Stimulated activated CD8-positive, alpha-beta memory T cell treated with anti-CD3 and anti-CD28 coated beads, Interleukin-15, amount 100 ng/mL, for 24 hours (primary cell): Measurements from ENCODE around the gene RPL34.

Experiments used
- DNase-seq: peaks from one replicate; pipeline ENCODE4 v3.0.0-alpha.2; 2020; ENCODE audit warnings: low read depth

Gene RPL34

DNA sequence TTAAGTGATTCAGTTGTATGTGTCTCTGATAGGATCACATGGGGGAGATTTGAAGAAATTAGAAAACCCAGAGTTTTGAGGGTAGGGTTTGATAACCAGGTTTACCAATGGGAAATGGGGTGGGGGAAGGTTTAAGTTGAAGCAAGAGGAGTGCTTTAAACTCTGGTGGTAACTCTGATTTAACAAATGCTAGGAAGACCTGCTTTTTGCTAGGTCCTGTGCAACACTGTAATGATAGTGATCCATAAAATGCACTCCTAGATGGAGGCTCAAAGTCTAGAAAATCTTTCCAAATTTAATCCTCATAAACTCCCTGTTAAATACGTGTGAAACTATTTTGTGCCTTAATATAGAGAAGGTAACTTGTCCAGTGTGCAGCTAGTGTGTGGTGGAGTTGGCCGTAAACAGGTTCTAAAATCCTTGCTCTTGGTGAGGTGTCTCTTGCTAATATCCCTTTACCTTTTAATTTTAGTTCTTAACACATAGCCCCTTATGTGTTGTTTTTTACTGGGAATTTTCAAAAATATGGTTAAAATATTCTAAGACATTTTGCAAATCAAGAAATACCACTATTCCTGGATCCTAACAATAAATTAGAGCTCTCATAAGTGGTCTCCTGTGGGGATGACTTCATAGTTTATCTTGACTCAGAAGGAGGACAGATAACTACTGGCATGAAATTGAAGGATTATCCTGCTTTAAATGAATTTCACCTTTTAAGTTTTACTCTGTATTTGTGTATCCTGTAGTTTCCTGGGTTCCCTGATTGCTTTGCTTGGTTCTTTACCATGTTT, 4.1 kb downstream of the RPL34 start:
- no peak for DNase-seq

DNA sequence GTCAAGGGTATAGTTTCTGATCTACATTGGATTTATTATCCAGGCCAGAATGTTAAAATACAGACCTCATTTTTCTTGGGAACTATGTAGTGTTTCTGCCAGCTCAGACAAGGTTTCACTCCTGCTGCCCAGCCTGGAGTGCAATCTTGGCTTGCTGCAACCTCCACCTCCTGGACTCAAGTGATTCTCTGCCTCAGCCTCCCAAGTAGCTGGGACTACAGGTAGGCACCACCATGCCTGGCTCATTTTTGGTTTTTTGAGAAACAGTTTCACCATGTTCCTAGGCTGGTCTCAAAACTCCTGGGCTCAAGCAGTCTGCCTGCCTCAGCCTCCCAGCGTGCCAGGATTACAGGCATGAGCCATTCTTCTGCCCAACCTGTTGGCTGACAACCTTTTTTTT, 5.7 kb downstream of the RPL34 start:
- DNase-seq, result no peak

DNA sequence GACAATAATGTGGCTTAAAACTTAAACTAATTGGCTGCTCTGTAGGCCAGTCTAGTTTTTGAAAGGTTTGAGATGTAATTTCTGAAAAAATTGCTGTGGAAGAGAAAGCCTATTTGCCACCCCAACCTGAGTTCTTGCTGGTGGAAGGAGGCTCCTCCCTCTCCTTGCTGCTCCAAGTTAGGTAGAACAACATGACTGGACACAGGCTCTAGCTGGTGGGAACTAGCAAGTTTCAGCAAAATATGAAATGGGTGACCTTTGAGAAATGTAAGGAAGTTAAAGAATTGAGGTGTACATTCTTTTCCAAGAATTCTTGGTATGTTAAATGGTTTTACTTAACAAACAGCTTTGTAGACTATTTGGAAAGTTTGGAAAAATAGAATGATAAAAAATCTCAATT, 8.0 kb downstream of the RPL34 start:
- no peak for DNase-seq

DNA sequence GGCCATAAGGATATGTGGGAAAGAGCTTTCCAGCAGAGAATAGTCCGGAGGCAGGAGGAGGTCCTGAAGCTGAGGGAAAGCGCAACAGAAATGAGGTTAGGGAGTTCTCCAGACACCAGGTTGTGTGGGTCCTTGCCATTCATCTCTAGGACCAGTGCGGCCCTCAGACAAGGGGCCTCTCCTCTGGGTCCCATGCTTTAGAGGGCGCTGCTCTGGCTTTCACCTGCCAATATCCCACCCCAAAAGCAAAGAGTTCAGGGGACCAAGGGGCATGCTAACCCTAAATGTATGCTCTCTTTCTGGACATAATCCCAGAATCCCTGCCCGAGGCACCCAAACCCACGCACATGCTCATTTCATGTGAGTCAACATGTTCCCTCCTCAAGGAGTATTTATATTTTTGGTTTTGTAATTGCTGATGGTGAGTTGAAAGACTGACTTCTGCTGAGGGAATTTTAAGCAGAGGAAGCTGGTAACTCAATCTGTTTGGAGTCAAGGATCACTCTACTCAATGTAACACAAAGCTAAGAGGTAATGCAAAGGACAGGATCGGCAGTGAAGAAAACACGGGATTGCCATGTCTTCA, 14.8 kb downstream of the RPL34 start:
- no peak for DNase-seq

DNA sequence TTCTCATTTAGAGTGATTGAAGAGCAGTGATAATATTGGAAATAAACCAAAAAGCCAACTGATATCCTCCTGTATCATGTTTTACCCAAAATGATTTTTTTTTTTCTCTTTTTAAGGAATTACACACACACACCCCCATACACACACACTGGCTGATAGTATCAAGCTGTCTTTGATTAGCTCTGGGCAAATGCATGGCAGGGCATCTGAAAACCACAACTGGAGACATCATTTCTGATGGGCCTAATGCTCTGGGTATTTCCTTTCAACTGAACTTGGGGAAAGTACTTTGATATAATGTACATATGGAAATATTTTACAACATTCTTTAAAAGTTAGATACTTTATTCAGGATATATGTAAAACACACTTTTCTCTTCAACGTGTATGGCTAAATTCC, 15.9 kb downstream of the RPL34 start:
- DNase-seq, result no peak

DNA sequence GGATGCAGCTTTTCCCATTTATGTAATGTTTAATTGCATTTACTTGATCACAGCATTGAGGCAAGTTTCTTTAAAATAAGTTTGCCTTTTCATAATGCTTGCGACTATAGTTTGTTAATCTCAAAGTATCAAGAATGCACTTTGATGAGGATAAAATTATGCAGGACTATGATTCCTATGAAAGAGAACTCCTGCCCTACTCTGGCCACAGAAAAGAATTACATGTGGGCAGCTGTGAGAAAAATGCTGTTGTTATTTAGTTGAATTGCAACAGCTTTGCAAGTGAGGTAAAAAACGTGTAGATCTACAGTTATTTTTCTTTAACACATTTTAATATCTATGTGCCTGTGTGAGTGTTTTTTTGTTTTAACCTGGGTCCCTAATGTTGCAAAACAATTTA, 17.5 kb downstream of the RPL34 start:
- no peak for DNase-seq

DNA sequence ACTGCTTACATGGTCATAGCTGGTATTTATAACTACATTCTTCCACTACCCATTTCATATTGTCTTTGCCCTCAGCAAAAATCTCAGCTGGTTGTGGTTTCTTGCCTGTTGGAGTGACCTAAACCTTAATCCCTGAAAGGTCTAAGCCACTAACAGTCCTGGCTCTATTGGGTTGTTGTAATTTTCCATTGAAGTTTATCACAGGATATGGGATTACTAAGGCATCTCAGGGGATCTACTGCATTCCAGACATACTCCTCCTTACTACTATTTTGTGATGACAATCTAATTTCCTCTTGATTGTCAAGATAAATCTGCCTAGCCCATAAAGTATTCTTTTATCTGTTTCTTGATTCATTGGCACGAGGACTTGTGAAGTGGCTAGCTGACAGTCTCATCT, 23.9 kb downstream of the RPL34 start:
- DNase-seq, result no peak

DNA sequence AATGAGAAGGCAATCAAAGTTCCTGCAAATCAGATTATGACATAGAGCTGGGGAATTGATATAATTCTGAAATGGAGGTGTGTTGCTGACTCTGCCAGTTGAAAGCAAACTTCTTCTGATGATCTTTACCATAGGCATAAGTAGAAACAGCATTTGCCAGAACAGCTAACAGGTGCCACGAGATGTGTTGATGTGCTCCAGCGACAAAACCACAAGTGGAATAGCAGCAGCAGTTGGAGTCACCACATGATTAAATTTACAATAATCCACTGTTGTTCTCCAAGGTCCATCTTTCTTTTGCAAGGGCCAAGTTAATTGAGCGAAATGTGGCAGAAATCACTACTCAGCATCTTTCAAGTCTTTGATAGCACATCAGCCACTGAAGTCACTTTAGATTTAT, 26.3 kb downstream of the RPL34 start:
- no peak for DNase-seq

DNA sequence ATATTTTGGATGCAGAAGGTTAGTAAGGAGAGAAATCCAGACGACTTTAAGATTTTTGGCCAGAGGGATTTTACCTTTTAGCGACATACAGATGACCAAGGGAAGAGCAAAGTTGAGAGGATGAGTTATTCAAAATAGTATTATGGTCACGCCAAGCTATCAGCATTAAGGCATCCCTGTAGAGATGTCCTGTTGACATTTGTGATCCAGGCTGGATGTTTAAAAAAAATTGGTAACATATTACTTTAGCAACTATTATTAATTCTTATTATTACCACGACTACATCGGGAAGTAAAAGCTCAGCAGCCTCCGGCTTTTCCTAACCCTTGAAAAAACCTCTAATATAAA, 29.5 kb downstream of the RPL34 start:
- no peak for DNase-seq

DNA sequence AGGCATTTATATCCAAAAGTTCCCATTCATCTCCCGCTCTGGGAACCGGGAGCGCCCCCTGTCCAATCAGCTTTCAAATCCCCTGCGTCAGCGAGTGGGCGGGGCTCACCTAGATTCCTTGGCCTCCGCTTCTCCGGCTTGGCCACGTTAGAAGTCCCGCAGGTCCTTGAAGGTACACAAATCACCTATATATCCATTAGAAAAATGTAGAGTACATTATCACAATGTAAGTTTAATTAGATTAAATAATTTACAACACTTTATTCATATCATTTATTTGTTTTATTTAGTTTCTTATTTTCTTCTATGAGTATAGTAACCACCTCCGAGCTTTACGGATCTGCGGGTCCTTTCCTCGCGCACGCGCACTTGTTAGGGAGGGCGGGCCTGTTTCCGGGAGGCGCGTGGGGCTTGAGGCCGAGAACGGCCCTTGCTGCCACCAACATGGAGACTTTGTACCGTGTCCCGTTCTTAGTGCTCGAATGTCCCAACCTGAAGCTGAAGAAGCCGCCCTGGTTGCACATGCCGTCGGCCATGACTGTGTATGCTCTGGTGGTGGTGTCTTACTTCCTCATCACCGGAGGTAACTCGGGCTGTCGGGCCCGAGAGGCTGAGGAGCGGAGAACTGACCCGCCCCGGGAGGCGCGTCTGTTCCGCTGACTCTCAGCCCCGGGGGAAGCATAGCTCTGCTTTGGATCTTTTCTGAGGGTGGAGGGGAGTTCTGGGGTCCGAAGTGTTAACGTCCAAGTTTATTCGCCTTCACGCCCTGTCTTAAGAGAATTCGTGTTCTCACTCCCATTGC, 30.0 kb downstream of the RPL34 start, which contains the start of gene OSTC:
Gene OSTC (plus strand): TSS at position 388 of the 802 bp plus-strand sequence. CDS start 57 bp downstream, at position 445.
- peak; percentile 81 for DNase-seq

DNA sequence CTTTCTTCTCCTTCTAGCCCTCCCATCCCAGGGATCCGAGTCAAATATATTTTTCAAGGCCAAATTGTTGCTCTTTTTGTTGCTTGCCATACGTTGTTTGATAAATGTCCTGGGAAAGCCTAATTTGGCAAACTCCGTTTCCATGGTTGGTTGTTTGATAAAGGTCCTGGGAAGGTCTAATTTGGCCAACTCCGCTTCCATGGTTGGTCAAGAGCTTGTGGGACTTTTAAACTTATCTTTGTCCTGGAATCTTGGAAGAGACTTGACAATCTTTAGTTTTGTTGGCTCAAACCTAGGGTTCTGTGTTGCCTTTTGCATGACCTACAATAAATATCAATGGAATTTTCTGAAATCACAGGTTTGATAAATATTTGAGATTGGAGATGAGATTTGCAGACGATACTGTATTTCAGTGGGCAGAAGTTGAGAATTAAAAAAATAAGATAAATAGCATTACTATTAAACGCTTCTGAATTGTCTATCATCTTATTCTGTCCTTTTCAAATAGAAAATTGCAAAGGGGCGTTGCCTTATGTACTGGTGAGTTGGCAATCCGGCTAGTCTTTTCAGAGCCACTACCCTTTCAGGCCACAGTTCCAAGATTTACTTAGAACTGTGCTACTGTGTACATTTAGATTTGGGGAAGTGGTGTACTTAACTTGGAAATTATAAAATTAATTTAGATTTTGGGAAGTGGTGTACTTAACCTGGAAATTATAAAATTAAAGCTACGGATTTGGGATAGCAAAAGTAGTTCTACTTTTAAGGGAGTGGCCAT, 30.8 kb downstream of the RPL34 start:
- DNase-seq, result no peak

DNA sequence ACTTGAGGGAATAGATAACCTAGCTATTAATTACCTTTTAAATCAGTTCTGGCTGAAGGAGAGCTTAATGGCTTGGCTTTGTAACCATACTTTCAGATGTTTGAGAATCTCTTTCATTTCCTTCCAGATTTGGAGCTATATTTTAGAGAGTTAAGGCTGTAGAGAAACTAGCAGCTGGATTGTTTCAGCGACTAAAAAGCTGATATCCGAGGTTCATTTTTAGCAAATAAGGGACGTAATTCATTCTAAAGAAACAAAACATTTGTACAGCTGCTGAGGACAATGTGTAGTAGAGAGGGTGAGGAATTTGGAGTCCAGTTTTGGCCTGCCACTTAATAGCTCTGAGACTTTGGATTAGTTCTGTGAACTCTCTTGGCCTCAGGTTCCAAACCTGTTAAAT, 42.3 kb downstream of the RPL34 start:
- no peak for DNase-seq

DNA sequence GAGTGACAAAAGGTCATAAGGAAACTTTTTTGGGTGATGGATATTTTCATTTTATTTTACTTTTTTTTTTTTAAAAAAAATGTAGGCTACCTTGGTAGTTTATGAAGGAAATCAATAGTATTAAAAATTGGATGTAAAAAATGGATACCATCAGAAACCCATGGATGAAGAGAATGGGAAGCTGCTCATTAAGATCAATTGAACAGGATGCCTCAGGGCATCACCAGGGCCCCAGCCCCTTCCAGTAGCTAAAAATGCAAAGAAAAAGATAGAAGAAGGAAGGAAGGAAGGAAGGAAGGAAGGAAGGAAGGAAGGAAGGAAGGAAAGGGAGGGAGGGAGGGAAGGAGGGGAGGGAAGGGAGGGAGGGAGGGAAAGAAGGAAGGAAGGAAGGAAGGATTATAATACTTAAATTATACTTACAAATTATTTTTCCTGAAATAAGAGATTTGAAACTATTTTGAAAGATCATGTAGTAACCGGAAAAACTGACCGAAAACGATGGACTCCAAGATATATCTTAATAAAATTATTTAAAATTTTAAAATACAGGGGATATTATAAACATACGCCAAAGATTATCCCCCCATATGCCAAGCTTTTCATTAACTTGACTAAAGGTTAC, 54.1 kb downstream of the RPL34 start:
- no peak for DNase-seq
